ENCODE measurements around the gene MAG. TPM values are rescaled to one million over a fixed set of nuclear protein-coding genes. Genes with fewer than 3 reads are reported as not detected.

Gene MAG
- total RNA-seq, 1 donor from 2014 or later, result not detected

GRCh38 chr19:35310811-35311465, 19.0 kb downstream of the MAG start:
- H3K27me3 ChIP-seq, result no peaks in the 10 kb centered on the region
- H2AFZ ChIP-seq (replicated peaks), result no peak overlapping the region
- no peaks in the 10 kb centered on the region for H3K79me2 ChIP-seq (ENCODE audit: low read depth)
- H3K4me1 ChIP-seq, result no peaks in the 10 kb centered on the region
- peaks cover 17% of the 10 kb centered on the region for H3K27me3 Mint-ChIP-seq (ENCODE audit: insufficient read depth, low read depth)
- DNase-seq (ENCODE audit: low spot score), result no peak
- no peak overlapping the region for H3K27ac Mint-ChIP-seq
- no peak overlapping the region for H3K4me3 Mint-ChIP-seq
- TF ChIP-seq EZH2 (IDR thresholded peaks at IDR 0.05) (no peak), CTCF (IDR thresholded peaks at IDR 0.05) (no peak), EZH2phosphoT487 (IDR thresholded peaks at IDR 0.05) (no peak)
- no peaks in the 10 kb centered on the region for H3K9me3 ChIP-seq (ENCODE audit: low read depth)
- H3F3A ChIP-seq (ENCODE audit: low read depth), result no peaks in the 10 kb centered on the region
- H3K9ac ChIP-seq, result no peak overlapping the region
- H3K4me2 ChIP-seq, result no peak overlapping the region
- H3K27ac ChIP-seq, result no peak overlapping the region
- no peak overlapping the region for H3K4me3 ChIP-seq
- no peaks in the 10 kb centered on the region for H4K20me1 ChIP-seq (ENCODE audit: low read depth)
- H3K4me1 Mint-ChIP-seq, result peaks cover 12% of the 10 kb centered on the region
- no peaks in the 10 kb centered on the region for H3K36me3 ChIP-seq
- no peaks in the 10 kb centered on the region for H3K36me3 Mint-ChIP-seq
- no peaks in the 10 kb centered on the region for H3K9me3 Mint-ChIP-seq

GRCh38 chr19:35311901-35312665, 20.1 kb downstream of the MAG start:
- Mint-ChIP-seq H3K4me3 (no peak overlapping the region), H3K27me3 (ENCODE audit: insufficient read depth, low read depth) (peaks cover 16% of the 10 kb centered on the region), H3K27ac (no peak overlapping the region), H3K9me3 (no peaks in the 10 kb centered on the region), H3K4me1 (peaks cover 8% of the 10 kb centered on the region), H3K36me3 (no peaks in the 10 kb centered on the region)
- Histone ChIP-seq H3K4me1 (no peaks in the 10 kb centered on the region), H3K27ac (no peak overlapping the region), H2AFZ (replicated peaks) (no peak overlapping the region), H3K27me3 (no peaks in the 10 kb centered on the region), H3K9me3 (ENCODE audit: low read depth) (no peaks in the 10 kb centered on the region), H3K9ac (no peak overlapping the region), H4K20me1 (ENCODE audit: low read depth) (no peaks in the 10 kb centered on the region), H3K4me3 (no peak overlapping the region), H3K79me2 (ENCODE audit: low read depth) (no peaks in the 10 kb centered on the region), H3K4me2 (no peak overlapping the region), H3K36me3 (no peaks in the 10 kb centered on the region), H3F3A (ENCODE audit: low read depth) (no peaks in the 10 kb centered on the region)
- DNase-seq (ENCODE audit: low spot score), result no peak
- TF ChIP-seq EZH2phosphoT487 (IDR thresholded peaks at IDR 0.05) (no peak), CTCF (IDR thresholded peaks at IDR 0.05) (no peak), EZH2 (IDR thresholded peaks at IDR 0.05) (no peak)

GRCh38 chr19:35313587-35313986, 21.6 kb downstream of the MAG start:
- Mint-ChIP-seq H3K36me3 (no peaks in the 10 kb centered on the region), H3K27ac (no peak overlapping the region), H3K27me3 (ENCODE audit: insufficient read depth, low read depth) (peaks cover 12% of the 10 kb centered on the region), H3K4me1 (peaks cover 12% of the 10 kb centered on the region), H3K4me3 (no peak overlapping the region), H3K9me3 (no peaks in the 10 kb centered on the region)
- Histone ChIP-seq H3F3A (ENCODE audit: low read depth) (no peaks in the 10 kb centered on the region), H3K79me2 (ENCODE audit: low read depth) (no peaks in the 10 kb centered on the region), H3K4me2 (no peak overlapping the region), H3K36me3 (no peaks in the 10 kb centered on the region), H3K9me3 (ENCODE audit: low read depth) (no peaks in the 10 kb centered on the region), H3K4me1 (no peaks in the 10 kb centered on the region), H3K27ac (no peak overlapping the region), H3K4me3 (no peak overlapping the region), H3K9ac (no peak overlapping the region), H4K20me1 (ENCODE audit: low read depth) (no peaks in the 10 kb centered on the region), H2AFZ (replicated peaks) (no peak overlapping the region), H3K27me3 (no peaks in the 10 kb centered on the region)
- TF ChIP-seq EZH2 (IDR thresholded peaks at IDR 0.05) (no peak), EZH2phosphoT487 (IDR thresholded peaks at IDR 0.05) (no peak), CTCF (IDR thresholded peaks at IDR 0.05) (no peak)
- DNase-seq (ENCODE audit: low spot score), result no peak
